Sigmoid colon (tissue), 3 donors: ENCODE results near the gene PTPN21.

ENCODE experiments used
- POLR2A ChIP-seq, 2 donors: fragments of 450-650 bp; IDR thresholded peaks; one replicate each; pipeline ENCODE4 v1.6.1; 2016; ENCODE audit warnings: antibody characterized with exemption in 2 of 2, mild to moderate bottlenecking in 2 of 2, moderate library complexity in 2 of 2
- TF ChIP-seq, protein P1 (sequence below), 4 experiments: fragments of 450-650 bp in 3 of 4; fragments of 200-600 bp in 1 of 4; IDR thresholded peaks; one replicate each; pipeline ENCODE4 v1.5.1; 2016 to 2019; ENCODE audit warnings: antibody characterized with exemption in 4 of 4, mild to moderate bottlenecking in 3 of 4, moderate library complexity in 2 of 4

GRCh38 chr14:88592031-88592430, 37.2 kb upstream of the PTPN21 start:
- TF ChIP-seq POLR2A (IDR thresholded peaks at IDR 0.05): no peak
- TF ChIP-seq, protein P1, sequence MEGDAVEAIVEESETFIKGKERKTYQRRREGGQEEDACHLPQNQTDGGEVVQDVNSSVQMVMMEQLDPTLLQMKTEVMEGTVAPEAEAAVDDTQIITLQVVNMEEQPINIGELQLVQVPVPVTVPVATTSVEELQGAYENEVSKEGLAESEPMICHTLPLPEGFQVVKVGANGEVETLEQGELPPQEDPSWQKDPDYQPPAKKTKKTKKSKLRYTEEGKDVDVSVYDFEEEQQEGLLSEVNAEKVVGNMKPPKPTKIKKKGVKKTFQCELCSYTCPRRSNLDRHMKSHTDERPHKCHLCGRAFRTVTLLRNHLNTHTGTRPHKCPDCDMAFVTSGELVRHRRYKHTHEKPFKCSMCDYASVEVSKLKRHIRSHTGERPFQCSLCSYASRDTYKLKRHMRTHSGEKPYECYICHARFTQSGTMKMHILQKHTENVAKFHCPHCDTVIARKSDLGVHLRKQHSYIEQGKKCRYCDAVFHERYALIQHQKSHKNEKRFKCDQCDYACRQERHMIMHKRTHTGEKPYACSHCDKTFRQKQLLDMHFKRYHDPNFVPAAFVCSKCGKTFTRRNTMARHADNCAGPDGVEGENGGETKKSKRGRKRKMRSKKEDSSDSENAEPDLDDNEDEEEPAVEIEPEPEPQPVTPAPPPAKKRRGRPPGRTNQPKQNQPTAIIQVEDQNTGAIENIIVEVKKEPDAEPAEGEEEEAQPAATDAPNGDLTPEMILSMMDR (IDR thresholded peaks at IDR 0.05): no peak
